ENCODE measurements around the gene TRIAP1. TPM values are rescaled to one million over a fixed set of nuclear protein-coding genes. Genes with fewer than 3 reads are reported as not detected.
"Not testable (repeated sequence)": the region's sequence is repeated elsewhere in the genome, so short reads cannot be mapped to it uniquely, and the experiment has no call there.

TRIAP1 gene
- 10 to 100 TPM; 42.6 to 47.8 (median 46.2) TPM for polyA plus RNA-seq (ENCODE audit: insufficient read length in 4 of 4)

GRCh38 chr12:120445911-120446843, at the start of gene TRIAP1, which contains the start of gene GATC:
TRIAP1 (minus strand) TSS chr12:120446384; CDS start chr12:120446372, 12 bp downstream.
GATC (plus strand) TSS chr12:120446444; CDS start chr12:120446481, 37 bp downstream.
- DNase-seq (ENCODE audit: low read depth in 4 of 4, low spot score in 3 of 4), result peak in 3 of 4 donors; percentile 68 to 87 (median 71)

- no peak for DNase-seq (ENCODE audit: low read depth in 4 of 4, low spot score in 3 of 4)
These were observed 49.1 kb upstream of the TRIAP1 start for GRCh38 chr12:120495186-120495730.

- no peak for DNase-seq (ENCODE audit: low read depth in 4 of 4, low spot score in 3 of 4)
These were observed 44.8 kb upstream of the TRIAP1 start for GRCh38 chr12:120490833-120491512.

- DNase-seq (ENCODE audit: low read depth in 4 of 4, low spot score in 3 of 4), result no peak
These were observed 44.1 kb upstream of the TRIAP1 start for GRCh38 chr12:120490325-120490724.

GRCh38 chr12:120489018-120489417, 42.8 kb upstream of the TRIAP1 start:
- DNase-seq (ENCODE audit: low read depth in 4 of 4, low spot score in 3 of 4), result no peak

GRCh38 chr12:120488057-120488640, 42.0 kb upstream of the TRIAP1 start:
- no peak for DNase-seq (ENCODE audit: low read depth in 4 of 4, low spot score in 3 of 4)

GRCh38 chr12:120487552-120487951, 41.4 kb upstream of the TRIAP1 start:
- DNase-seq (ENCODE audit: low read depth in 4 of 4, low spot score in 3 of 4), result not testable (repeated sequence)

- DNase-seq (ENCODE audit: low read depth in 4 of 4, low spot score in 3 of 4), result no peak
These were observed 40.0 kb upstream of the TRIAP1 start for GRCh38 chr12:120485961-120486881.

GRCh38 chr12:120483621-120484020, 37.4 kb upstream of the TRIAP1 start:
- no peak for DNase-seq (ENCODE audit: low read depth in 4 of 4, low spot score in 3 of 4)

GRCh38 chr12:120481022-120481767, 35.0 kb upstream of the TRIAP1 start:
- DNase-seq (ENCODE audit: low read depth in 4 of 4, low spot score in 3 of 4), result no peak

GRCh38 chr12:120480211-120480610, 34.0 kb upstream of the TRIAP1 start:
- no peak for DNase-seq (ENCODE audit: low read depth in 4 of 4, low spot score in 3 of 4)

- no peak for DNase-seq (ENCODE audit: low read depth in 4 of 4, low spot score in 3 of 4)
These were observed 33.3 kb upstream of the TRIAP1 start for GRCh38 chr12:120479458-120479857.

- no peak for DNase-seq (ENCODE audit: low read depth in 4 of 4, low spot score in 3 of 4)
These were observed 29.5 kb upstream of the TRIAP1 start for GRCh38 chr12:120475643-120476042.

GRCh38 chr12:120474616-120474960, 28.4 kb upstream of the TRIAP1 start:
- no peak for DNase-seq (ENCODE audit: low read depth in 4 of 4, low spot score in 3 of 4)

GRCh38 chr12:120473807-120474615, 27.8 kb upstream of the TRIAP1 start:
- no peak for DNase-seq (ENCODE audit: low read depth in 4 of 4, low spot score in 3 of 4)

- DNase-seq (ENCODE audit: low read depth in 4 of 4, low spot score in 3 of 4), result no peak
These were observed 26.3 kb upstream of the TRIAP1 start for GRCh38 chr12:120472521-120472920.

GRCh38 chr12:120470150-120470784, 24.1 kb upstream of the TRIAP1 start:
- no peak for DNase-seq (ENCODE audit: low read depth in 4 of 4, low spot score in 3 of 4)
